Measurements from ENCODE around the gene ZNF469. TPM values are rescaled to one million over a fixed set of nuclear protein-coding genes. Genes with fewer than 3 reads are reported as not detected.

ZNF469 gene
- total RNA-seq, 4 donors from 2014 or later: 0.18 to 1.7 (median 0.64) TPM

DNA sequence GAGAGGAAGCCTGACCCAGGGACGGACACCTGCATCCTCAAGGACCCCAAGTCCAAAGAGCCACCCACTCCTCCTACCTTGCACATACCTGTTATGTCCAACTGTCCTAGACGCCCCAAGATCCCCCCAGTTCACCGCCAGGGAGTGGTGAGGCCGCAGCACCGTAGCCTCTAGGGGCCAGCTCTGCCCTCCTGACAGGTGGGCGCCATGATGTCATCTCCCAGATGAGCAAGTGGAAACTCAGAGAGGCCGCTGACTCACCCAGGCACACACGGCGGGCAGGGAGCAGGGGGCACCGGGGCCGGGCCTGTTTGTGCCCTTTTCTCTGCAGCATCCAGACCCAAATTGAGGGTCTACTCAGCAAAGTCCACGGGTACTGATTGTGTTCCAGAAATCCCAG, 4.8 kb upstream of the ZNF469 start:
- H3K27ac ChIP-seq: no peak overlapping the region
- no peaks in the 10 kb centered on the region for H3K36me3 ChIP-seq
- TF ChIP-seq, protein P1, sequence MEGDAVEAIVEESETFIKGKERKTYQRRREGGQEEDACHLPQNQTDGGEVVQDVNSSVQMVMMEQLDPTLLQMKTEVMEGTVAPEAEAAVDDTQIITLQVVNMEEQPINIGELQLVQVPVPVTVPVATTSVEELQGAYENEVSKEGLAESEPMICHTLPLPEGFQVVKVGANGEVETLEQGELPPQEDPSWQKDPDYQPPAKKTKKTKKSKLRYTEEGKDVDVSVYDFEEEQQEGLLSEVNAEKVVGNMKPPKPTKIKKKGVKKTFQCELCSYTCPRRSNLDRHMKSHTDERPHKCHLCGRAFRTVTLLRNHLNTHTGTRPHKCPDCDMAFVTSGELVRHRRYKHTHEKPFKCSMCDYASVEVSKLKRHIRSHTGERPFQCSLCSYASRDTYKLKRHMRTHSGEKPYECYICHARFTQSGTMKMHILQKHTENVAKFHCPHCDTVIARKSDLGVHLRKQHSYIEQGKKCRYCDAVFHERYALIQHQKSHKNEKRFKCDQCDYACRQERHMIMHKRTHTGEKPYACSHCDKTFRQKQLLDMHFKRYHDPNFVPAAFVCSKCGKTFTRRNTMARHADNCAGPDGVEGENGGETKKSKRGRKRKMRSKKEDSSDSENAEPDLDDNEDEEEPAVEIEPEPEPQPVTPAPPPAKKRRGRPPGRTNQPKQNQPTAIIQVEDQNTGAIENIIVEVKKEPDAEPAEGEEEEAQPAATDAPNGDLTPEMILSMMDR (IDR thresholded peaks at IDR 0.05): no peak
- no peak for TF ChIP-seq POLR2A (IDR thresholded peaks at IDR 0.05)
- DNase-seq: no peak
- H3K4me3 ChIP-seq: no peak overlapping the region
- peaks cover 0 to 4% (median 0%) of the 10 kb centered on the region in 4 donors for H3K4me1 ChIP-seq
- no peaks in the 10 kb centered on the region for H3K9me3 ChIP-seq
- H3K27me3 ChIP-seq: no peaks in the 10 kb centered on the region

DNA sequence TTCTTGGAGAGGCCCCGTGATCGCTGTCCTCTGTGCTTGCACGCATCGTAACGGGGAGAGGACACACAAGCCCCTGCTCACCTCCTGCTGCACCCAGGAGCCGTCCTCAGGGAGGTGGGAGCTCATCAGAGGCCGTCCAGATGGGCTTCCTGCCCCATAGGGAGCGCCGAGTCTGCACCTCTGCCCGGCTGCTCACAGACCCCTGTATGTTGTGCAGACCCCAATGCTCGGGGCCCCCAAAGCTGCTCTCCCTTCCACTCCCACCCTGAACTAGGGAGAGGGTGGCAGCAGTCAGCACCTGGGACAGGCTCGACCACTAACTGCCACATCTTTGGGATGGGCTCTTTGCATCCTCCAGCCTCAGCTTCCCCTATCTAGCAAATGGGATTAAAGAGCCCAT, 4.4 kb upstream of the ZNF469 start:
- H3K27me3 ChIP-seq: peaks cover 0 to under 1% of the 10 kb centered on the region in 2 donors
- peaks cover 0 to 4% (median under 1%) of the 10 kb centered on the region in 4 donors for H3K4me1 ChIP-seq
- DNase-seq: no peak
- no peaks in the 10 kb centered on the region for H3K9me3 ChIP-seq
- TF ChIP-seq POLR2A (IDR thresholded peaks at IDR 0.05): no peak
- TF ChIP-seq, protein P1 (IDR thresholded peaks at IDR 0.05): no peak
- H3K27ac ChIP-seq: no peak overlapping the region
- H3K36me3 ChIP-seq: no peaks in the 10 kb centered on the region
- no peak overlapping the region for H3K4me3 ChIP-seq

DNA sequence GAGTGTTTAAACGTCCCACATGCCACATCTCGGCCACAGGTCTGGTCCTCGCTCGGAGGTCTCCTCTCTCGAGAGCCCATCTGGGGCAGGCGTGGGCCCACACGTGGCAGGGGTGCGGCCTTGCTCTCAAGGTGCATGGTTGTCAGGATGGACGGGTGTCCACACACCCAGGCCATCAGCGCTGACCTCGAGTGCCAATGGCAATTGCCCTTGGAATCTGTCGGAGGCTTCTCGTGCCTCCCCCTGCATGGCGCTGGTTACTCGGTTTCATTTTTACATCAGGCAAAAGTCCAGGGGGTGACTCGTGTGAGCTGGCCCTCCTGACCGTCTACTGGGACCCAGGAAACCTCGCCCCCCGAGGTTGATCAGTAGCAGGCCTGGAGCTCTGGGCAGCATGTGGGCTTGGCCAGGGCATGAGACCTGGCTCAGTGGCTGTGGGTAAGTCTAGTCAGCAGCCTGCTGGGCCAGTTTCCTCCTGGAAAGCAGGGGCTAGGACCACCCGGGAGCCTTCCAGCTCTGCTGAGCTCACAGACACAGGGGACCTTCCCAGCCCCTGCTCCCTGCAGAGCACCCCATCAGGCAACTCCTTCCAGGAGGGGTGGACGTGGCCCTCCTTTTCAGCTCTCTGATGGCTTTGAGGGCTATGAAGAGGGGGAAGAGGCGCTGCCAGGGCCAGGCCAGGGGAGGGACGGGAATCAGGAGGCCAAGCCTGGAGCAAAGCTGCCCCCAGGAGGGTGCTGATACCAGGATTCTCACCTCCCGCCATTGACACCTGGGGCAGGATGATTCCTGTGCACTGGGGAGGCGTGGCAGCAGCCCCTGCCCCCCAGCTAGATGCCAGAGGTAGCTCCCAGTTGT, 3.7 kb upstream of the ZNF469 start:
- Histone ChIP-seq H3K4me3 (no peak overlapping the region), H3K36me3 (no peaks in the 10 kb centered on the region), H3K9me3 (no peaks in the 10 kb centered on the region), H3K27ac (no peak overlapping the region), H3K4me1 (peaks cover 0 to 8% (median 2%) of the 10 kb centered on the region in 4 donors), H3K27me3 (peaks cover 0 to 6% of the 10 kb centered on the region in 2 donors)
- no peak for DNase-seq
- TF ChIP-seq POLR2A (IDR thresholded peaks at IDR 0.05): no peak
- TF ChIP-seq, protein P1 (IDR thresholded peaks at IDR 0.05): no peak

DNA sequence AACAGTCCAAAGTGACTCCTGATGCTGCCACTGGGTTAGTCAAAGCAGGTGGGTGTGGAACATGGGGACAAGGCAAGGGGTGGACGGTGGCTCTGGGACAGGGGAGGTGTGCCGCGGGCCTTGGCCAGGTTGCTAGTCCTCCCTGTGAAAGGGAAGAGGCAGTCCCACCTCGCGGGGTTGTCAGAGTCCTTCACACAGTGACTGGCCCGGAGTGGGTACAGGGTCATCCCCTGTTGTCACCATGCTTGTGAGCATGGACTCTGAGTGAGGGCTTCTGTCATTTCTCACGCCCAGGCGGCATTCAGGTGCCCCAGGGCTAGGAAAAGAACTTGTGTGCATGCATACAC, 3.1 kb upstream of the ZNF469 start:
- no peak overlapping the region for H3K27ac ChIP-seq
- TF ChIP-seq, protein P1 (IDR thresholded peaks at IDR 0.05): no peak
- no peak for TF ChIP-seq POLR2A (IDR thresholded peaks at IDR 0.05)

DNA sequence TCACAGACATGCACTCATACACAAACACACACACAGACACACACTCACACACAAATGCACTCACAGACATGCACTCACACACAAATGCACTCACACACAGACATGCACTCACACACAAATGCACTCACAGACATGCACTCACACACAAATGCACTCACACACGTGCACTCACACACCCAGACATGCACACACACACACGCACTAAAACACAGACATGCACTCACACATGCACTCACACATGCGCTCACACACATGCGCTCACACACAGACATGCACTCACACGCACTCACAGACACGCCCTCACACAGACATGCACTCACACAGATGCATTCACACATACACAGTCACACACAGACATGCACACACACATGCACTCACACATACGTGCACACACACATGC, 2.7 kb upstream of the ZNF469 start:
- DNase-seq: no peak
- H3K36me3 ChIP-seq: no peaks in the 10 kb centered on the region
- no peak overlapping the region for H3K27ac ChIP-seq
- no peak overlapping the region for H3K4me3 ChIP-seq
- TF ChIP-seq POLR2A (IDR thresholded peaks at IDR 0.05): no peak
- TF ChIP-seq, protein P1 (IDR thresholded peaks at IDR 0.05): no peak
- peaks cover 0 to 13% of the 10 kb centered on the region in 2 donors for H3K27me3 ChIP-seq
- H3K9me3 ChIP-seq: no peaks in the 10 kb centered on the region
- peaks cover 0 to 12% (median 2%) of the 10 kb centered on the region in 4 donors for H3K4me1 ChIP-seq

More for the DNA sequence above, 3.1 kb upstream of the ZNF469 start:
- Histone ChIP-seq H3K4me3 (no peak overlapping the region), H3K4me1 (peaks cover 0 to 12% (median 2%) of the 10 kb centered on the region in 4 donors), H3K9me3 (no peaks in the 10 kb centered on the region), H3K36me3 (no peaks in the 10 kb centered on the region), H3K27me3 (peaks cover 0 to 12% of the 10 kb centered on the region in 2 donors)
- DNase-seq: no peak

Data from Peyer's patch (tissue), 4 donors.